Endothelial cell (in vitro differentiated cells): Measurements from ENCODE around the gene BACH2. TPM values are rescaled to one million over a fixed set of nuclear protein-coding genes. Genes with fewer than 3 reads are reported as not detected.

Experiments used
- DNase-seq: peaks from one replicate; pipeline ENCODE4 v3.0.0; 2021; ENCODE audit warnings: low spot score
- H3K27ac Mint-ChIP-seq: one replicate; pipeline ENCODE4 v1.8.0; 2021; ENCODE audit warnings: mixed read lengths, inconsistent platforms; ENCODE audit not compliant: unreplicated experiment
- H3K27me3 Mint-ChIP-seq: one replicate; pipeline ENCODE4 v1.8.0; 2021; ENCODE audit warnings: mild to moderate bottlenecking, moderate library complexity, mixed read lengths, inconsistent platforms; ENCODE audit not compliant: unreplicated experiment
- H3K36me3 Mint-ChIP-seq: one replicate; pipeline ENCODE4 v1.8.0; 2021; ENCODE audit warnings: mild to moderate bottlenecking, low read depth, mixed read lengths, inconsistent platforms; ENCODE audit not compliant: unreplicated experiment
- H3K4me1 Mint-ChIP-seq: one replicate; pipeline ENCODE4 v1.8.0; 2021; ENCODE audit warnings: mild to moderate bottlenecking, mixed read lengths, inconsistent platforms; ENCODE audit not compliant: unreplicated experiment
- H3K4me3 Mint-ChIP-seq: one replicate; pipeline ENCODE4 v1.8.0; 2021; ENCODE audit warnings: mild to moderate bottlenecking, mixed read lengths, inconsistent platforms; ENCODE audit not compliant: unreplicated experiment
- H3K9me3 Mint-ChIP-seq: one replicate; pipeline ENCODE4 v1.8.0; 2021; ENCODE audit warnings: mixed read lengths, inconsistent platforms; ENCODE audit not compliant: unreplicated experiment
- total RNA-seq: library from RNA; stranded (reverse); fragmentation: NEBNext Ultra II Directional; extraction: Animal tissue kit (Norgen Biotek cat#: 25700); gene quantifications from one replicate; pipeline ENCODE4 v1.2.1, GENCODE V29; 2021; ENCODE audit not compliant: unreplicated experiment
- TF ChIP-seq, protein P1 (sequence below): fragments of 200-600 bp; sonication (generic); IDR thresholded peaks from one replicate; pipeline ENCODE4 v1.5.0; 2021; ENCODE audit warnings: antibody characterized with exemption; ENCODE audit not compliant: unreplicated experiment

The BACH2 gene
- total RNA-seq, 1 donor from 2014 or later = 3.9 TPM

DNA sequence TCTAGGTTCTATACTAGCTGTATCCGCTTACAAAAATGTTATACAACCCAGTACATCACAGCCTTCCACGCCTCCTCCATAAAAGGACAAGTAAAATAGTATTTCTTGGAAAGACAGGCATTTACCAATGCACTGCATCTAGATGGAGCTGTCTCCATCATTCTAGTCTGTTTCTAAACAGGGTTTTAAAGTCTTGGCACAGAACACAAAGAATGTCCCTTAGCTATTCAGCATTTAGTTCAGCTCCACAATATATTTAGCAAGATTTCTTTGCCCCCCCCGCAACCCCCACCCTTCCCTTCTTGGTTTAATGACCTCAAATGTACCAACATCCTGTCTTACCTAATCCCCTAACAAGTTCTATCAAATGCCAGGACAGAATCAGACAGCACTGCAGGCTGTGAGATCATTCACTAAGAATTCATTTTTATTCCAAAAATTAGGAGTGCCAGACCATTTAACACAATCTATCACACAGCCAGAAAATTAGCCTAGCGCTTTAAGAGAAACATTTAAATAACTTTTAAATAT, 198.6 kb downstream of the BACH2 start:
- Mint-ChIP-seq H3K27ac (no peak overlapping the region), H3K4me3 (no peak overlapping the region), H3K4me1 (peaks cover 2% of the 10 kb centered on the region), H3K27me3 (peaks cover 1% of the 10 kb centered on the region), H3K9me3 (no peaks in the 10 kb centered on the region), H3K36me3 (no peaks in the 10 kb centered on the region)
- TF ChIP-seq, protein P1, sequence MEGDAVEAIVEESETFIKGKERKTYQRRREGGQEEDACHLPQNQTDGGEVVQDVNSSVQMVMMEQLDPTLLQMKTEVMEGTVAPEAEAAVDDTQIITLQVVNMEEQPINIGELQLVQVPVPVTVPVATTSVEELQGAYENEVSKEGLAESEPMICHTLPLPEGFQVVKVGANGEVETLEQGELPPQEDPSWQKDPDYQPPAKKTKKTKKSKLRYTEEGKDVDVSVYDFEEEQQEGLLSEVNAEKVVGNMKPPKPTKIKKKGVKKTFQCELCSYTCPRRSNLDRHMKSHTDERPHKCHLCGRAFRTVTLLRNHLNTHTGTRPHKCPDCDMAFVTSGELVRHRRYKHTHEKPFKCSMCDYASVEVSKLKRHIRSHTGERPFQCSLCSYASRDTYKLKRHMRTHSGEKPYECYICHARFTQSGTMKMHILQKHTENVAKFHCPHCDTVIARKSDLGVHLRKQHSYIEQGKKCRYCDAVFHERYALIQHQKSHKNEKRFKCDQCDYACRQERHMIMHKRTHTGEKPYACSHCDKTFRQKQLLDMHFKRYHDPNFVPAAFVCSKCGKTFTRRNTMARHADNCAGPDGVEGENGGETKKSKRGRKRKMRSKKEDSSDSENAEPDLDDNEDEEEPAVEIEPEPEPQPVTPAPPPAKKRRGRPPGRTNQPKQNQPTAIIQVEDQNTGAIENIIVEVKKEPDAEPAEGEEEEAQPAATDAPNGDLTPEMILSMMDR = no peak
- DNase-seq = no peak

DNA sequence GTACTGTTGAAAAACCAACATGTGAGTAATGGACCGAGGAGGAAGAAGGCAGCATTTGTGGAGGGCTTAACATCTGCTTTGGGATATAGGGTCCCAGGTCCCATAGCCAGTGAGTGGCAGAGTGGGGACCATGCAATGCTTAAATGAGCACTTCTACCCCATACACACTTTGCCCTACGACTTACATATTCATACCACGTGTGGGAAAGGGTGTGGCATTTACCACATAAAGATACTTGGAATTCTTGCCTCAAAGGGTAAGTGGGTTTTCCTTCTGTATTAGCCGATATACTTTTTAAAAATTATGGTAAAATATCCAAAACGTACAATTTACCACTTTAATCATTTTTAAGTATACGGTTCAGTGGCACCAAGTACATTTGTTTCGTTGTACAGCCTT, 199.3 kb downstream of the BACH2 start:
- H3K27ac Mint-ChIP-seq = no peak overlapping the region
- no peak overlapping the region for H3K4me3 Mint-ChIP-seq
- no peaks in the 10 kb centered on the region for H3K36me3 Mint-ChIP-seq
- no peaks in the 10 kb centered on the region for H3K9me3 Mint-ChIP-seq
- no peaks in the 10 kb centered on the region for H3K4me1 Mint-ChIP-seq
- H3K27me3 Mint-ChIP-seq = no peaks in the 10 kb centered on the region
- TF ChIP-seq, protein P1 = no peak
- DNase-seq = no peak

DNA sequence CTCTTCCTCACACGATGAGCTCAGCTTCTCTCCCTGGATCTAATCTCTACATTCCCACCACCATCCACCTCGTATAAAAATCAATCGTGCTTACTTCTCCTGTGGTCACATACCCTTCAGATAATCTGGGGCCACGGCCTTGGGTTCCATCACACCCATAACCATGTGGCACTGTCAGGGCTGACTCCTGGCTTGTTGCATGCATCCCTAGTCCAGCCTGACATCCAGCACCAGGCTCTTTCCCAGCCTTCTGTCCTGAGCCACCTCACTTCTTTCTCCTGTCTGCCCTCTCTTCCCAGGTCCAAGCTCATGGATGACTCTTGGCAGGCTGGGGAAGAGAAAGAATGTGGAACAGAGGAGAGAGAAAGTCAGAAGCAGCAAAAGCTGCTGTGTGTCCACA, 199.8 kb downstream of the BACH2 start:
- TF ChIP-seq, protein P1 = no peak
- no peaks in the 10 kb centered on the region for H3K9me3 Mint-ChIP-seq
- no peak overlapping the region for H3K27ac Mint-ChIP-seq
- DNase-seq = no peak
- no peaks in the 10 kb centered on the region for H3K36me3 Mint-ChIP-seq
- H3K4me3 Mint-ChIP-seq = no peak overlapping the region
- no peaks in the 10 kb centered on the region for H3K27me3 Mint-ChIP-seq
- H3K4me1 Mint-ChIP-seq = no peaks in the 10 kb centered on the region

DNA sequence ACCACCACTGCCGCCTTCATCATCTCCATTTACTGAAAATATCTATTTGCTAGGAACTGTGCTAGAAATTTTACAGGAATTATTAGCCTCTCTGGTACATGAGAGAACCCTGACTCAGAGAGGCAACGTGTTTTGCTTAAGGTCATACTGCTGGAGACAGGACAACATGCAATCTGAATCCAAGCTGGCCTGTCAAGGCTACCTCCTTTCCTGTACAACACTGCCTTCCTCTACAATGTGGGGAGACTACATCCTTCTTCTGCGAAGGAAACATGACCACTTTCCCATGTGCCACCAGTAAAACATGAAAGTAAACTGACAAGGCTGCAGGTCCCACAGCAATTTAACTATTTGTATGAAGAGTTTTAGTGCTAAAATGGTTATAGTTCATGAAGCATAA, 200.9 kb downstream of the BACH2 start:
- Mint-ChIP-seq H3K27me3 (no peaks in the 10 kb centered on the region), H3K9me3 (no peaks in the 10 kb centered on the region), H3K4me1 (no peaks in the 10 kb centered on the region), H3K27ac (no peak overlapping the region), H3K36me3 (no peaks in the 10 kb centered on the region), H3K4me3 (no peak overlapping the region)
- TF ChIP-seq, protein P1 = no peak
- DNase-seq = no peak

DNA sequence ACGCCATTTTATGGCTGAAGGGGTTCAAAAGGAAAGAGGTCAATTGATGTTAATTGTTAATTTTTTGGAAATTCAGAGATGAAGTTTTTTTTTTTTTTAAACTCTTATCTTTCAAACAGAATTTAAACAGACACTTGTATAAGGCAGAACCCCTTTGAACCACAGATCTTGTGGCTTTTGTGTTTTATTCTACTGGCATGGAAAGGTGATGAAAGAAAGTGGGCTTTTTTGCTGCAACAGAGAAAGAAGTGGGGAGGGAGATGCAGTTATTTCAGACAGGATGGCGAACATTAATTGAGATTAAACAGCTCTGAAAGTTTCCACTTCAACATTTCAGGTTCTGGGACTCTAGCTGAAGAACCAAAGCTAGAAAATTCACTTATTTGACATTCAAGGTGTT, 201.5 kb downstream of the BACH2 start:
- Mint-ChIP-seq H3K27me3 (no peaks in the 10 kb centered on the region), H3K27ac (no peak overlapping the region), H3K9me3 (no peaks in the 10 kb centered on the region), H3K4me1 (no peaks in the 10 kb centered on the region), H3K36me3 (no peaks in the 10 kb centered on the region), H3K4me3 (no peak overlapping the region)
- TF ChIP-seq, protein P1 = no peak
- no peak for DNase-seq
